ENCODE measurements around the gene IQCB1.
"Not testable (repeated sequence)": the region's sequence is repeated elsewhere in the genome, so short reads cannot be mapped to it uniquely, and the experiment has no call there.

IQCB1 gene

DNA sequence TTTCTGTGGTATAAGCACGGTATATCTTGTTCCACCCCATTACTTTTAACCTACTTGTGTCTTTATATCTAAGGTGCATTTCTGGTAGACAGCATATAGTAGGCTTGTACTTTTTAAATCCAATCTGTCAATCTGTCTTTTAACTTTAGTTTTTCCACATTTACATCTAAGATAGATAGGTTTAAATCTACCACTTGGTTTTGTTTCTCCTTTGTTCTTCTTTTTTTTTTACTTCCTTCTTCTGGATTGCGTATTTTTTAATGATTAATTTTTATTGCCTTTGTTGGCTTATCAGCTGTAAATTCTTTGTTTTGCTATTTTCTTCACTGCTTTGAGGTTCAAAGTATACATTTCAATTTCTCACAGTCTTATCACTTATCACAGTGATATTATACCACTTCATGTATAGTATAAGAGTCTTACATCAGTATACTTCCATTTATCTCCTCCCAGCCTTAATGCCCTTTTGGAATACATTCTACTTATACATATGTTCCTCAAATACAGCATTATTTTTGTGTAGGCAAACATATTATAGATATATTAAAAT, 31.0 kb downstream of the IQCB1 start:
- no peak for DNase-seq (ENCODE audit: low read depth)

DNA sequence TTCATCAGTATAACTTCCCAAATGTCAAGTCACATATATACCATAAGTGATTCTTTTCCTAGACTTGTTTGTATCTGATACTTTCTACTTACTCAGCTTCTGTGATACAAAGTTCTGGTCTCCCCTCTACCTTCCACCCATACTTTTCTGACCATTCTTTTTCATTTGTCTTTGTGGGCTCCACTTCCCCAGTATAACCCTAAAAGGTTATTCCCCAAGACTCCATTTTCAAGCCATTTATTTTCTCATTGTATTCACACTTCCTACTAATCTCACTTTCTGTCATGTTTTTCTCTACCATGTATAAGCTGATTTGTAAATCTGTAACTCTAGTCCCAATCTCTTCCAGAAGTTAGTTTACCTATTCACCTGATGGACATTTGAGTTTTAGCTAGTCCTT, 34.0 kb downstream of the IQCB1 start:
- DNase-seq (ENCODE audit: low read depth), result no peak

DNA sequence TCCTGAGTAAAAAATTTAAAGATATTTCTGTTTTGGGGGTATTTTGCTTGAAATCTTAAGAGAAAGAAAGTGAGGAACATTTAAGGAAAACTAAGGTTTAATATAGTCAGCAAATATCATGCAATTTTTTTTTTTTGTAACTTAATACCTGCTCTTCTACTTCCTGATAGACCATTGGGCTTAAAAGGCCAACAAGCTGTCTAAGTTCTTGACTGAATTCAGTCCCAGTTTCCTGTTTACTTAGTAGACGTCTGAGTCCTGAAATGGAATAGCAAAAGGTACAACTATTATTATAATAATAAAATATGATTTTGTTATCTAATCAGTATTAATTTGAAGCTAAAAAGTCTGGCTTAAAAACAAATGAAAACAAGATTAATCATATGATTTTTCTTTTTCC, 37.9 kb downstream of the IQCB1 start:
- DNase-seq (ENCODE audit: low read depth), result no peak

DNA sequence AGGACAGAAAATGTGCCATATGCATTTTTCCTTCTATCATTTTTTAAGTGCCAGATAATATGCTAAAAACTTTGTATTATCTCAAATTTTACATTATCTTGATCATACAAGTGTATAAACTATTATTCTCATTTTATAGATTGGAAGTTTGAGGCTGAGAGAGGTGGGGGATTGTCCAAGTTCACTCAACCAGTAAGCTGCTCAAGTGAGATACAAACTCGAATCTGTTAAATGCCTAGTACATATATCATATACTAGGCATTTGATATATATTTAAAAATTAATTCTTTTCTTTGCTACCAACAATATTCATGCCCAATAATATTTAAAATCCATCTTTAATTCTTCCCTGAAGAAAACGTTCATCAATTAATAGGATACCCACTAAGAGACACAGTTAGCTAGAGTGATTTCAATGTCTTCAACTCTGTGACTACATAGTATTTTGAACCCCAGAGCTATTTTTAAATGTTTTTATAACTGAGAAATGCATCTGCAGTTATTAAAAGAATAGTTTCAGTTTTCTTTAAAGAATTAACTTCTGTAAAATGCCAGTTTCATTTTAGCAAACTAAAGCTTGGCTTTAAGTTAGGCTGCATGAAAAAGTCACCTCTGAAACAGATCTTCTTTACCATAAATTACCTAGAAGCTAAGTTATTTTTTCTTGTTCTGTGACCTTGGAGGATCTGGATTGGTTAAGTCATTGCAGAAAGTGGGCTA, 40.4 kb downstream of the IQCB1 start:
- DNase-seq (ENCODE audit: low read depth), result no peak

DNA sequence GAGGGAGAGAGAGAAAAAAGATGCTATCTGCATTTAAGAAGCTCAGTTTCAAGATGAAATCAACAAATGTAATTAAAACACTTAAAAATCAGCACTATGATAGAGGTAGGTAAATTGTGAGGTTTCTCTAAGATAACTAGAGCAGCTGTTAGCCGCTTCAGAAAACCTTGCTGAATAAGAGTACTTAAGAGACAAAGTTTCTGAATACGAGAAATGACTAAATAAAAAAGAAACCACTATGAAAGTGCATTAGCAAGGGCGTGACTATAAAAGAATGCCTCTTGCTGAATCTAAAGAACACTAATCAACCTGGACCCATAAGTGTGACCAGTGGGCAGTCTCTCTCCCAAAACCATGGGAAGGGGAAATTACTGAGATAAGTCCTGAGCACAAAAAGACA, 41.8 kb downstream of the IQCB1 start:
- no peak for DNase-seq (ENCODE audit: low read depth)

DNA sequence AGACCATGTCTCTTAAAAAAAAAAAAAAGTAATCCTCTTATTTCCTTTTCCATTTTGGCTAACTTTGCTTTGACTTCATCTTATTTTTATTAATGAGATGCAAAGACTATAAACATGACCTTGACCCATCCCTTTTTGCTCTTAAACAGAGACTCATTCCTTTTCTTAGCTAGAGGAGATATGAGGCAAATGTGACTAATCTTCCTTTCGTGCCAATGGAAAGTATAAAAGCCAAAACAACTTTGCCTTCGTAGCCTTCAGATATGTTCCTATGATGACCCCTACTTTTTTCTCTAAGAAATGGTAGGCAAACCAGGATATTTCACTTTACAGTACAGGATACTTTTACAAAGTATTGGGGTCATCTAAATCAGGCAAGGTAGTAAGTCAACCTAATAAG, 48.4 kb downstream of the IQCB1 start:
- no peak for DNase-seq (ENCODE audit: low read depth)

- not testable (repeated sequence) for DNase-seq (ENCODE audit: low read depth)
Observed at GRCh38 chr3:121782784-121783183, 52.1 kb downstream of the IQCB1 start.

GRCh38 chr3:121781611-121782010, 53.2 kb downstream of the IQCB1 start:
- DNase-seq (ENCODE audit: low read depth), result no peak

GRCh38 chr3:121775095-121775494, 59.8 kb downstream of the IQCB1 start:
- not testable (repeated sequence) for DNase-seq (ENCODE audit: low read depth)

GRCh38 chr3:121769246-121769645, 65.6 kb downstream of the IQCB1 start:
- DNase-seq (ENCODE audit: low read depth), result no peak

DNA sequence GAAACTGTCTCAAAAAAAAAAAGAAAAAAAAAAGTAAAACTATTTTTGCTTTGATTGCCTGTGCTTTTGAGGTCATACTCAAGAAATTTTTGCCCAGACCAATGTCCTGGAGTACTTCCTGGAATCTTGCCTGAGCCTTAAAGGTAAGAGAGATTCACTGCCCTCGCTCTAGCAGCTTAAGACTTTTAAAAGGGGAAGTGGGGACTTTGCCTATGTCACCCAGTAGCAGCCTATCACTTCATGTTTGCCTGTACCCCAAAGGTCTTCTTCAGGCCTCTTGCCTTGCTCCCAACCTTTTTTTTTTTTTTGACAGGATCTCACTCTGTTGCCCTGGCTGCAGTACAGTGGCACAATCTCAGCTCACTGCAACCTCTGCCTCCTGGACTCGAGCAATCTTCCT, 66.4 kb downstream of the IQCB1 start:
- no peak for DNase-seq (ENCODE audit: low read depth)

- DNase-seq (ENCODE audit: low read depth), result no peak
Observed at GRCh38 chr3:121759541-121760202, 75.2 kb downstream of the IQCB1 start.

DNA sequence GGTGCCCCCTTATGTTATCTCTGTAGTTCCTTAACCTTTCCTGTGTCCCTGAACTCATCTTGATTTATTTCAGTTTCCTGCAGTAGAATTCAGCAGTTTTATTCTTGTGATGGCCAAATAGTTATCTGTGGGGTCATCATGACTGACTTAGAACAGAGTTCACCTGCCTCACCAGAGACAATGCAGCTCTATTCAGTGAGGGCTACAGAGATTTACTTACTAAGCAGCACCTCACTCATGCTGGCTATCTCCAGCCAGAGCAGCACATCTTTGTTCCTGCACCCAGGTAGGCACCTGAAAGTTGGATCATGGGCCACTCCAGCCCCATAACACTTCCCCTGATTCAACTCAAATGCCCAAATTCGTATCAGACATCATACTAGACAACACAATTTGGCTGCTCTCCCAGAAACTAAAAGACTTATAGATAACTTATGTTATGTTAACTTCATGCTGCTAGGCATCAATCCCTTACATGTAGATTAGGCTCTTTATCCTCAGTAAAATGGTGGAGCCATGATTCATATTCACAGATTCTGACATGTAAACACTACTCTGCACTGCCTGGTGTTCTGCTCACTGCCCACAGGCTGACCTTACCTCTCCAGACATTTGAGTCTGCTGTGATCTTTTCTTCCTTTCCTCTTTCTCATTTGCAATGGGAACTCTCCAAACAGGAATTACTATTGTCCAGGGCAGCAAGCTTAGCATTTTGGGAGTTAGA, 76.0 kb downstream of the IQCB1 start:
- DNase-seq (ENCODE audit: low read depth), result no peak

DNA sequence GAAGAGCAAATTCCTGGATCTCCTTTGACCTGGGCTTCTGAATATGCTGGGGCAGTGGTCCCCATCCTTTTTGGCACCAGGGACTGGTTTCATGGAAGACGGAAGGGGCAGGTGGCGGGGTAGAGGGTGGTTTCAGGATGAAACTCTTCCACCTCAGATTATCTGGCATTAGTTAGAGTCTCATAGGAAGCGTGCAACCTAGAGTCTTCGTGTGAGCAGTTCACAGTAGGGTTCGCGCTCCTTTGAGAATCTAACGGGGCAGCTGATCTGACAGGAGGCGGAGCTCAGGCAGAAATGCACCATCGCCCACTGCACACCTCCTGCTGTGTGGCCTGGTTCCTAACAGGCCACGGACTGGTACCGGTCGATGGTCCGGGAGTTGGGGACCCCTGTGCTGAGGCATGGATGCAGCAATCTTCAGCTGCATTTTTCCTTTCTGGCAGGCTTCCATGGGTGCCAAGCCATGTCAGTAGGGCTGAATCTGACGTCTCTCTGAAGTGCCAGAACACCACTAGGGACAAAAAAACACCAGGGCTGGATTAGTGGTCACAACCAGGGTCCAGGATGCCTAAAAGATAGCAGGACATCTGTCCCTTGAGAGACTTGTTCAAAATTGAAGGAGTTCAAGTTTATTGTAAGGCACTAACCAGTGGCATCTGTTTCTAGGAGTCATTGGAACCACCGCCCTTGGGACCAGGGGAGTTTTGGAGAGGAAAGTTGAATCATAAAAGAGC, 76.9 kb downstream of the IQCB1 start:
- DNase-seq (ENCODE audit: low read depth), result no peak

- DNase-seq (ENCODE audit: low read depth), result no peak
Observed at GRCh38 chr3:121757087-121757811, 77.6 kb downstream of the IQCB1 start.

- no peak for DNase-seq (ENCODE audit: low read depth)
Observed at GRCh38 chr3:121752772-121753171, 82.1 kb downstream of the IQCB1 start.

DNA sequence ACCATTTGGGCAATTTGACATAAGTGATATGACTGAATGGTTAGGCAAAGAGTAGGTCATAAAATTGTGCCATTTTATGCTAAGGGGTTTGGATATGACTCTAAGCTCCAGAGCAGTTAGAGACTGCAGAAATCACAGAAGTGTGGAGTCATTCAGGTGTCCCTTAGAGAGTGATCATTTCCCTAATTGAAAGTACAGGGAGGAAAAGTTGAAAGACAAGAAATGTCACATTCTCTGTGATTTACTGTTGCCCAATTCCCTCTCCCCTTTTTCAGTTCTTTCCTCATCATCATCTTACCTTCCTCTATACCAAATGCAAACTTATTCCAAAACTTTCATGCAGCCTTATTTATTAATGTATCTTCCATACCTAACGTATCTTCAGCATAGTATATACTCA, 82.6 kb downstream of the IQCB1 start:
- no peak for DNase-seq (ENCODE audit: low read depth)

DNA sequence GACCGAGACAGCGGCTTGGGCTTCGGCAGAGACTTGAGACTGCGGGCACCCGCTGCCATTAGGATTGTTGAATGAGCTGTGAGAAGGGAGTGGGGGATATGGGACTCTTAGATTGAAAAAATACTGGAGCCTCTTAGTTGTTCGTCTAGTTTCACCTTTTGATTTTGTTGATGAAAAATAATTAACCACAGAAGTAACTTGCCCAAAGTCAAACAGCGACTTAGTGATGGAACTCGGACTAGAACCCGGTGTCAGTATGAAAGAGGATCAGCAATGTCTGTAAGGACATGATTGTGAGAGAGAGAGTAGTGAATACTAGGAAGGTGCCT, 84.8 kb downstream of the IQCB1 start:
- DNase-seq (ENCODE audit: low read depth), result no peak

GRCh38 chr3:121749276-121750086, 85.4 kb downstream of the IQCB1 start, which contains the start of gene GOLGB1:
Gene GOLGB1, minus strand, starts transcription at chr3:121749741. Its CDS starts 18,770 bp downstream, at chr3:121730971.
- DNase-seq (ENCODE audit: low read depth), result peak; percentile 91

DNA sequence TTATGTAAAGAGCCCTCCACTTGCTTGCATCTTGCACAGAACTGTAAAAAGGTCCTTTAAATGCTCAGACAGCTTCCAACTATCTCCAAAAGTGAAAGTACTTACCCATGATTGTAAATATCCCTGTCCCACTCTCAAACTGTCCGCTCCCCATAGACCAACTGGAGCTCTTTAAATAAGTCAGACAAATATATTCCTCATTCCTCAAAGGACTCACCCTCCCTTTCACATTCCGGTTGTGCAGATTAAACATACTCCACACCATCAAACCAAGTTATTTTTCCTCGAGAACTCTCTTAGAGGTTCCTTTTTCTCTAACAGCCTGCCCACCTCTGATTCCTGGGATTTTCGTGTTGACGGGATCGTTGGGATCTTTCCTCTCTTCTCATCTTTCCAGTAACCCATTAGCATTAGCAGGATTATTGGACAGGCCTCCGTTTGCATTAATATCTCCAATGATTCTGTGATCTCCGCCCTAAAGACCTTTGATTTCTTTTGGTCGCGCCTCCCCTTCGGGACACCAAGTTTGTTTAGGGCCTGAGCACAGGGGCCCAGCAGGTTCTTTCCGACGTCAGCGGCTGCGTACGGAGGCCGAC, 86.1 kb downstream of the IQCB1 start:
- peak; percentile 5 for DNase-seq (ENCODE audit: low read depth)

Data from activated gamma-delta T cell treated with anti-CD3 and anti-CD28 coated beads, Interleukin-2, amount 50 U/mL, for 16 hours (primary cell).